Stimulated activated CD4-positive, alpha-beta T cell treated with anti-CD3 and anti-CD28 coated beads, Interleukin-15, amount 100 ng/mL, for 24 hours (primary cell): ENCODE data around the gene THSD4.
"Not testable (repeated sequence)": the region's sequence is repeated elsewhere in the genome, so short reads cannot be mapped to it uniquely, and the experiment has no call there.

Experiments
- DNase-seq: peaks from one replicate; pipeline ENCODE4 v3.0.0-alpha.2; 2020

Gene THSD4

GRCh38 chr15:71709808-71710418 lies 594.6 kb downstream of the THSD4 start:
- DNase-seq, result no peak

DNA sequence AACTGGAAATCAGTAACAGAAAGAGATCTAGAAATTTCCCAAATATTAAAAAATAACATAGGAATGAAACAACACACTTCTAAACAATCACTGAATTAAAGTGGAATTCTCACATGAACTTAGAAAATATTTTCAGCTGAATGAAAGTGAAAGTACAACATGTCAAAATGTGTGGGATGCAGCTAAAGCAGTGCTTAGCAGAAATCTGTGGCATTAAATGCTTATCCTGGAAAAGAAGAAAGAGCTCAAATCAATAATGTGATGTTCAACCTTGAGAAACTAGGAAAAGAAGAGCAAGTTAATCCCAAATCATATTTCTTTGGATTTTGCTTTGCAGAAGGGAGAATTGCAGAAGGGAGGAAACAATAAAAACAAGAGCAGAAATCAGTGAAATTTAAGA lies 596.9 kb downstream of the THSD4 start:
- no peak for DNase-seq

DNA sequence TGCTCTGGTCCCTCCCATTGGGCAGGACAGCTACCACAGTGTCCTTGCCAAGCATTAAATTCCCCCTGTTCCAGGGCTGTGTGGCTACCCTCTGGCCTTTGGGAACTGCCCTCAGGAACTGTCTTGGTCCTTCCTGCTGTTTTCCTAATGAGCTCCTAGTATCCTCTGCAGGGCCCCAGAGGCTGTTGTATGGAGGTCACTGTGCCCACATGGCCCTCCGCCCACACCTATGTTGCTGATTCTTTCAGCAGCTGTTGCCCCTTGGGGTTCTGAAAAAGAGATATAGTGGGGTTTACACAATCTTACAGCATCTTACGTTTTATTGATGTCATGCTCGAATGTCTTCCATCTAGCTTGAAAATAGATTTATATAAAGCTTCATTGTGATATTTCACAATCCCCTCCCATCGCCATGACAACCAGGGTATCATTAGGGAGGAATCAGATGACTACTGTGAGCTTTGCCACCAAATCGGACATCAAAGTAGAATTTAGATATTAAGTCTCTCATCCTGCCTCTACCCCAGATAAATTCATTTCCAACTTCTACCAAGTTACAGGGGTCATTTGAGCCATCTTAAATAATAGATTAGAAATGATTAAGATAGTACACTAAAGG lies 598.0 kb downstream of the THSD4 start:
- DNase-seq, result no peak

DNA sequence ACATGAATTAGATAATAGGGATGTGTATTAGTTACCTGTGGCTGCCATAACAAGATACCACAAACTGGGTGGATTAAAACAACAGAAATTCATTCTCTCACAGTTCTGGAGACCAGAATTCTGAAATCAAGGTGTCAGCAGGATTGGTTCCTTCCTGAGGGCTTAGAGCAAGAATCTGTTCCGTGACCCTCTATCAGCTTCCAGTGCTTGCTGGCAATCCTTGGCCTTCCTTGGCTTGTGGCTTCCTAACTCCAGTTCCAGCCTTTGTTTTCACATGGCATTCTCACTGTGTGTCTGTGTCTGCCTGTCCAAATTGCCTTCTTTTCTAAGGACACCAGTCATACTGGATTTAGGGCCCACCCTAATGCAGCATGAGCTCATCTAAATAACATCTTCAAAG lies 600.6 kb downstream of the THSD4 start:
- DNase-seq, result no peak

- no peak for DNase-seq
Measured at GRCh38 chr15:71716990-71717389, 601.7 kb downstream of the THSD4 start.

GRCh38 chr15:71718116-71718910 lies 603.0 kb downstream of the THSD4 start:
- DNase-seq, result no peak

- no peak for DNase-seq
Measured at GRCh38 chr15:71723344-71723743, 608.1 kb downstream of the THSD4 start.

GRCh38 chr15:71725207-71725955 lies 610.1 kb downstream of the THSD4 start:
- not testable (repeated sequence) for DNase-seq

- no peak for DNase-seq
Measured at GRCh38 chr15:71728881-71729280, 613.6 kb downstream of the THSD4 start.

GRCh38 chr15:71729319-71729718 lies 614.0 kb downstream of the THSD4 start:
- no peak for DNase-seq

GRCh38 chr15:71730277-71731144 lies 615.2 kb downstream of the THSD4 start:
- DNase-seq, result peak; percentile 39

DNA sequence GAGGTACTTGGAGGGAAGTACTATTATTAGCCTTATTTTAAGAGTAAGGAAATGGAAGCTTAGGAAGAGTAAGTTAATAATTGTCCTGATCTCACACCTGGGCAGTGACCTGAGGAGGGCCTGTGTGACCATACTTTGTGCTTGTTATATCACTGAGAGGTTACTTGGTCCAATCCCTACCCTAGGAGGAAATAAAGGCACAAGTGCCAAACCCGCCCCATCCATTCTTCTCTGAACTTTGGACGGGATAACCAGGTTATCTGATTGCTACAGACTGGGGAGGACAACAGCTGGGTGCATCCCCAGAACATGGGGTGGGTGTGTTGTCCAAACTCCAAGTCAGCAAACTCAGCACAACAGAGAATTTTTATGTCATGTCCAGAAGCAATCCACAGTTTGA lies 617.4 kb downstream of the THSD4 start:
- no peak for DNase-seq

- DNase-seq, result no peak
Measured at GRCh38 chr15:71733122-71733521, 617.9 kb downstream of the THSD4 start.

DNA sequence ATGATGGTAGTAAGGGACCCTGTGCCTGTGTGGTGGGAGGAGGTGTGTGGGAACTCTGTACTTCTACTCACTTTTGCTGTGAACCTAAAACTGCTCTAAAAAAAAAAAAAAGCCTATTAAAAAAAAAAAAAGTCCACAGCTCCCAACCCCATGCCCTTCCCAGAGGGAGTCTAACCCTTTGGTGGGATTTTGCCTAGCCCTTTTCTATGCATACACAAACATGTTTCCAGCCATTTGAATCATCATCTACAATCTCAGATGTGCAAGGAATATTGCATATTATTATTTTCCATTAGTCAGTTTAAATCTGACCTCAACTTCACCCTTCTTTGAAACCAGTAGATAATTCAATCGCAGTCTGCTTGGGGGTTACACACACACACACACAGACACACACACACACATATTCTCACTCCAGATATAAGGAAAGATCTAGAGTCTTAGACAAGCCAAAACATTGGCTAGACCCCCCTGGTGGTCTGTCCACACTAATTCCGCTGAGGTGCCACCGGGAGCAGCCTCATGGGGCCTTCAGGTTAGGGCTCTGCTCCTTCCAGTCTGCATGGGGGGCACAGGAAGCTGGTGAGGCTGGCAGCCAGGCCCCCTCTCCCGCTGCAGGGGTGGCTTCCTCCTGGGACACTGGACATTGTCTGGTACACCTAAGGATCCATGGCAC lies 619.6 kb downstream of the THSD4 start:
- DNase-seq, result no peak

GRCh38 chr15:71735385-71735757 lies 620.1 kb downstream of the THSD4 start:
- DNase-seq, result no peak

DNA sequence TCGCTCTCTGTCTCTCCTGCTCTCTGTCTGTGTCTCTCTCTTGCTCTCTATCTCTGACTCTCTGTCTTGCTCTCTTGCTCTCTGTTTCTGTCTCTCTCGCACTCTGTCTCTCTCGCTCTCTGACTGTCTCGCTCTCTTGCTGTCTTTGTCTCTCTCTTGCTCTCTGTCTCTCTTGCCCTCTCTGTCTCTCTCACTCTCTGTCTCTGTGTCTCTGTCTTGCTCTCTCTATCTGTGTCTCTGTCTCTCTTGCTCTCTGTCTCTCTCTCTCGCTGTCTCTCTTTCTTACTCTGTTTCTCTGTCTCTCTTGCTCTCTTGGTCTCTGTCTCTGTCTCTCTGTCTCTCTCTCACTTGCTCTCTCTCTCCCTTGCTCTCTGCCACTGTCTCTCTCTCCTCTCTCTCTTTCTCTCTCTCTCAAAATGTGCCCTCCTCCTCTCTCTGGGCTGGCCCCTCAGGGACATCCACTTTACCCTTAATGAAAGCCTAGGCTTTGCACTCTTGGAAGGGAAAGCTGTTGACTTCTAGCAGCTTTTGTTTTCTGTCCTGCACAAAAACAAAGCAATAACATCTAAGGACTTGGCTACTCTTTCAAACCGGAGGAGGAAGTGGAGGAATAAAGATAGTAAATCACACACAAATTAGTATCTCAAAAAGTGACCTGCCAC lies 621.1 kb downstream of the THSD4 start:
- no peak for DNase-seq

DNA sequence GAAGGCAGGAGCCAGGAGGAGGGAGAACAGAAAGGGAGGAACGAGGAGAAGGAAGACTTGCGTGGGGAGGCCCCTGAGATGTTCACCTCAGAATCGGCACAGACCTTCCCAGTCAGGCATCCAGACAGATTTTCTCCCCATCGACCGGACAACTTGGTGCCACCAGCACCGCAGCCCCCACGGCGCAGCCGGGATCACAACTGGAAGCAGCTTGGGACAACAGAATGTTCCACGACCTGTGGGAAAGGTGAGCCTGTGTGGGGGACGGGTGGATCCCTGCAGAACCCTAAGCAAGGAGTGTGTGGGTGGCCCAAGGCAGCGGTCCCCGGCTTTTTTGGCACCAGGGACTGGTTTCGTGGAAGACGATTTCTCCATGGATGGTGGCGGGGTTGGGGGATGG lies 622.5 kb downstream of the THSD4 start:
- no peak for DNase-seq

DNA sequence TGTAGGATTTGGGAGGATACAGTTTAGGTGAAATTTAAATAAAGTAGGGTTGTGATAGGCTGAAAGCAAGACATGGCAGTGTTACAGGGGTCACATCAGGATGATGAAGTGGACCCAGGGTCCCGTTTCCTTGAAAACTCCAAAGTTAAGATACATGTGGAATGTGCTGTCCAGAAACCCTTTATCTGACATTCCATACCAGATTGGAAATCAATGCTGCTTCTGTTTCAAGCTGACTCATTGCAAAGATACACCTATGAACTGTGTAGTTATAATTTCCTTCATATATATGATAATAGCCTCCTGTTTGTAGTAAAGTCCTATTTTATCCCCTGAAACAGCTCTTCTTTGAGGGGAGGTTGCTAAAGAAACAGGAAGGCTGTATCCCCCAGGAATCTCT lies 624.1 kb downstream of the THSD4 start:
- DNase-seq, result no peak

DNA sequence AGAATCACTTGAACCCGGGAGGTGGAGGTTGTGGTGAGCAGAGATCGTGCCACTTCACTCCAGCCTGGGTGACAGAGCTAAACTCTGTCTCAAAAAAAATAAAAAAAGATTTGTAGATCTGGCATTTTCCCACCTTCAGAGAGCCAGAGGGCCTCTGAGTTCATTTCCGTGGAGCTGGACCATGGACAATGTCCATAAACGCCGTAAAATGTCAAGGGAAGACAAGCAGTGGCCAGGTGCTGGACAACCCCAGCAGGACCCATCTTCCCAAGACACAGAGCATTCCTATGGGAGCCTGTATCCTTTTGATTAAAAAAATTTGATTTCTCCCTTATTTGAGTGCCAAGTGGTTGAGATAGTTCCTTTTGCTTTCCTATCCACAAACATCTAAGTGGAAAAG lies 627.7 kb downstream of the THSD4 start:
- DNase-seq, result no peak

- DNase-seq, result peak; percentile 75
Measured at GRCh38 chr15:71743861-71744382, 628.7 kb downstream of the THSD4 start.

- no peak for DNase-seq
Measured at GRCh38 chr15:71746719-71747118, 631.4 kb downstream of the THSD4 start.
